WTC11 (cell line): ENCODE measurements around the gene DISC1. TPM values are rescaled to one million over a fixed set of nuclear protein-coding genes. Genes with fewer than 3 reads are reported as not detected.

Source experiments
- ATAC-seq: fragments of 200-7000 bp; cut with Tn5 transposase; 2 replicates; pipeline ENCODE4 v1.10.0; 2021; ENCODE audit warnings: mild to moderate bottlenecking, moderate library complexity
- CTCF ChIA-PET: fragments of 300-600 bp; sonication (Branson Sonifier 250); formaldehyde crosslinking; loops from one replicate; lab custom pipeline; 2021; ENCODE audit warnings: antibody characterized with exemption; lab: Charles Lee
- POLR2A ChIA-PET: fragments of 350-600 bp; sonication (Branson Sonifier 250); formaldehyde crosslinking; loops from one replicate; lab custom pipeline; 2021; ENCODE audit warnings: antibody characterized with exemption; lab: Charles Lee
- DNase-seq: peaks from one replicate; pipeline ENCODE4 v3.0.0; 2021; ENCODE audit warnings: low spot score
- H3K27ac Mint-ChIP-seq: 2 replicates; pipeline ENCODE4 v1.8.0; 2021; ENCODE audit warnings: mixed read lengths
- H3K27me3 Mint-ChIP-seq: 2 replicates; pipeline ENCODE4 v1.8.0; 2021; ENCODE audit warnings: low read depth, mild to moderate bottlenecking, moderate library complexity, mixed read lengths
- H3K36me3 Mint-ChIP-seq: 2 replicates; pipeline ENCODE4 v1.8.0; 2021; ENCODE audit warnings: mixed read lengths
- H3K4me1 Mint-ChIP-seq: 2 replicates; pipeline ENCODE4 v1.8.0; 2022; ENCODE audit warnings: mixed read lengths
- H3K4me3 Mint-ChIP-seq: 2 replicates; pipeline ENCODE4 v1.8.0; 2021; ENCODE audit warnings: mild to moderate bottlenecking, moderate library complexity, mixed read lengths
- H3K9me3 Mint-ChIP-seq: 2 replicates; pipeline ENCODE4 v1.8.0; 2021; ENCODE audit warnings: mixed read lengths
- CREB1 ChIP-seq: sonication (generic); formaldehyde crosslinking; IDR thresholded peaks from 2 replicates; pipeline ENCODE4 v1.8.0; 2023; ENCODE audit warnings: mild to moderate bottlenecking, missing genetic modification reagents
- EMX1 ChIP-seq: fragments of 250-450 bp; sonication (Bioruptor Pico); IDR thresholded peaks from 2 replicates; pipeline ENCODE4 v1.8.0; 2021; ENCODE audit warnings: mild to moderate bottlenecking
- ESRRA ChIP-seq: sonication (generic); formaldehyde crosslinking; IDR thresholded peaks from 2 replicates; pipeline ENCODE4 v1.8.1; 2022; ENCODE audit warnings: mild to moderate bottlenecking, missing genetic modification reagents, borderline replicate concordance
- GABPB1 ChIP-seq: sonication (generic); formaldehyde crosslinking; IDR thresholded peaks from 2 replicates; pipeline ENCODE4 v1.8.1; 2023; ENCODE audit warnings: mild to moderate bottlenecking, missing genetic modification reagents
- GTF2I ChIP-seq: fragments of 250-450 bp; sonication (Bioruptor Pico); conservative IDR thresholded peaks from 2 replicates; pipeline ENCODE4 v1.4.0; 2021; ENCODE audit warnings: mild to moderate bottlenecking
- JAZF1 ChIP-seq: fragments of 250-450 bp; sonication (Bioruptor Pico); IDR thresholded peaks from 2 replicates; pipeline ENCODE4 v1.9.0; 2021; ENCODE audit warnings: moderate library complexity, mild to moderate bottlenecking, inconsistent platforms
- MXD4 ChIP-seq: fragments of 250-450 bp; sonication (Bioruptor Pico); IDR thresholded peaks from 2 replicates; pipeline ENCODE4 v1.8.0; 2021; ENCODE audit warnings: mild to moderate bottlenecking, moderate library complexity, borderline replicate concordance
- PRRX2 ChIP-seq: fragments of 250-450 bp; sonication (Bioruptor Pico); IDR thresholded peaks from 2 replicates; pipeline ENCODE4 v1.8.0; 2021; ENCODE audit warnings: mild to moderate bottlenecking
- RELA ChIP-seq: sonication (generic); formaldehyde crosslinking; IDR thresholded peaks from 2 replicates; pipeline ENCODE4 v1.8.1; 2022; ENCODE audit warnings: missing genetic modification reagents, mild to moderate bottlenecking, borderline replicate concordance
- TCF7 ChIP-seq: sonication (generic); formaldehyde crosslinking; IDR thresholded peaks from 2 replicates; pipeline ENCODE4 v1.8.0; 2022; ENCODE audit warnings: mild to moderate bottlenecking, low read depth, missing genetic modification reagents, moderate library complexity
- ZNF232 ChIP-seq: sonication (generic); formaldehyde crosslinking; IDR thresholded peaks from 2 replicates; pipeline ENCODE4 v1.8.0; 2022; ENCODE audit warnings: mild to moderate bottlenecking, missing genetic modification reagents
- ZNF396 ChIP-seq: fragments of 250-450 bp; sonication (Bioruptor Pico); IDR thresholded peaks from 2 replicates; pipeline ENCODE4 v1.8.0; 2021; ENCODE audit warnings: mild to moderate bottlenecking, moderate library complexity, borderline replicate concordance
- total RNA-seq: library from RNA; stranded (reverse); gene quantifications from 3 replicates; pipeline ENCODE4 v1.2.3, GENCODE V29; 2021
- TF ChIP-seq, protein P1 (sequence below): fragments of 250-450 bp; sonication (Bioruptor Pico); IDR thresholded peaks from 2 replicates; pipeline ENCODE4 v1.8.0; 2021; ENCODE audit warnings: mild to moderate bottlenecking
- TF ChIP-seq, protein P2 (sequence below): sonication (generic); formaldehyde crosslinking; IDR thresholded peaks from 2 replicates; pipeline ENCODE4 v1.8.0; 2022; ENCODE audit warnings: mild to moderate bottlenecking, missing genetic modification reagents
- TF ChIP-seq, protein P3 (sequence below): sonication (generic); formaldehyde crosslinking; IDR thresholded peaks from 2 replicates; pipeline ENCODE4 v1.8.1; 2023; ENCODE audit warnings: mild to moderate bottlenecking, missing genetic modification reagents
- TF ChIP-seq, protein P4 (sequence below): sonication (generic); formaldehyde crosslinking; IDR thresholded peaks from 2 replicates; pipeline ENCODE4 v1.8.1; 2022; ENCODE audit warnings: low read depth, mild to moderate bottlenecking, moderate library complexity, missing genetic modification reagents, borderline replicate concordance
- TF ChIP-seq, protein P5 (sequence below): sonication (generic); formaldehyde crosslinking; conservative IDR thresholded peaks from 2 replicates; pipeline ENCODE4 v1.8.1; 2022; ENCODE audit warnings: mild to moderate bottlenecking, missing genetic modification reagents
- TF ChIP-seq, protein P6 (sequence below): sonication (generic); formaldehyde crosslinking; IDR thresholded peaks from 2 replicates; pipeline ENCODE4 v1.8.1; 2023; ENCODE audit warnings: mild to moderate bottlenecking, missing genetic modification reagents, borderline replicate concordance
- TF ChIP-seq, protein P7 (sequence below): sonication (generic); formaldehyde crosslinking; IDR thresholded peaks from 2 replicates; pipeline ENCODE4 v1.8.0; 2023; ENCODE audit warnings: missing genetic modification reagents, mild to moderate bottlenecking, borderline replicate concordance

The DISC1 gene
- total RNA-seq, 1 experiment from 2014 or later, result 5.5 TPM

DNA sequence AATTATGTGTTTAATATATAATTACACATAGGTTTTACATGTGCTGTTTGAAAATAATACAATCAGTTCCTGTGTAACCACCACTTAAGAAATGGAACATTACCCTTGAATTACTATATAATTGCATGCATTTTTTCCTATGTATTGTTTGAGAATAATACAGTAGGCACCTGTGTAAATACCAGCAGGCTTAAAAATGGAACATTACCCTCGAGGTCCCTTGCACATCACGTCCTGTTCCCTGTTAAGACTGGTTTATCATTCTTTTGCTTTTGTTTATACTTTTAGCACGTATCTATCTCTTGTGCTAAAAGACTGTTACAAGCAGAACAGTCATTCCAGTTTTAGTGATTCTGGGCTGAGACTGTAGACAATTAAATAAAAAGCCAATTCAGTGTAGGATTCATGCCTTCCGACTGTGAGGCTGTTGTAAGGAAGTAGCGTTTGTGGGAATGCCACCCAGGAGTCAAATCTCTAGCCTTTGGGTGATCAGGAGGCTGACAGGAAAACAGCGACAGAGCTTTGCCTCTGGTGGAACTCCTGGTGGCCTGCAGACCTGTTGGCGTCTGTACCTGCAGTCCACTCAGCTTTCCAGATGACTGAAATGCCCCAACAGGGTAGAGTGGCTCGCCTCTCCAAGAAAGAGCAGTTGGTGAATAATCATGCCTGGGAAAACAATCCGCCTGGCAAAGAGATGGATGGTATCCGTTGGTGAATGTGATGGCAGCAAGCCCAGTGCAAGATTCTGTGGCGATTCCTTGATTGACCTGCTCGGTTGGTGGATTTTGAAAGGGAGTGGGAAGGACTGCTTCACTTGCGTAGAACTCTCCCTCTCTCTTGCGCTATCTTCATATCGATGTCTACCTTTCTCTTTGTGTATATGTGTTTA is 58.0 kb downstream of the DISC1 start:
- DNase-seq (no peak), ATAC-seq (no peak)
- H3K4me1 Mint-ChIP-seq, result peaks cover 1% of the 10 kb centered on the region
- no peak overlapping the region for H3K4me3 Mint-ChIP-seq
- POLR2A ChIA-PET, result no interaction called here
- H3K9me3 Mint-ChIP-seq, result peaks cover 35% of the 10 kb centered on the region
- no peak overlapping the region for H3K27ac Mint-ChIP-seq
- TF ChIP-seq, protein P1, sequence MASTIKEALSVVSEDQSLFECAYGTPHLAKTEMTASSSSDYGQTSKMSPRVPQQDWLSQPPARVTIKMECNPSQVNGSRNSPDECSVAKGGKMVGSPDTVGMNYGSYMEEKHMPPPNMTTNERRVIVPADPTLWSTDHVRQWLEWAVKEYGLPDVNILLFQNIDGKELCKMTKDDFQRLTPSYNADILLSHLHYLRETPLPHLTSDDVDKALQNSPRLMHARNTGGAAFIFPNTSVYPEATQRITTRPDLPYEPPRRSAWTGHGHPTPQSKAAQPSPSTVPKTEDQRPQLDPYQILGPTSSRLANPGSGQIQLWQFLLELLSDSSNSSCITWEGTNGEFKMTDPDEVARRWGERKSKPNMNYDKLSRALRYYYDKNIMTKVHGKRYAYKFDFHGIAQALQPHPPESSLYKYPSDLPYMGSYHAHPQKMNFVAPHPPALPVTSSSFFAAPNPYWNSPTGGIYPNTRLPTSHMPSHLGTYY (CRISPR knock-in tag), result no peak
- TF ChIP-seq PRRX2 (CRISPR knock-in tag) (no peak), ESRRA (CRISPR knock-in tag) (no peak), GABPB1 (CRISPR knock-in tag) (no peak), CREB1 (CRISPR knock-in tag) (no peak), TCF7 (CRISPR knock-in tag) (no peak), JAZF1 (no peak)
- TF ChIP-seq, protein P2, sequence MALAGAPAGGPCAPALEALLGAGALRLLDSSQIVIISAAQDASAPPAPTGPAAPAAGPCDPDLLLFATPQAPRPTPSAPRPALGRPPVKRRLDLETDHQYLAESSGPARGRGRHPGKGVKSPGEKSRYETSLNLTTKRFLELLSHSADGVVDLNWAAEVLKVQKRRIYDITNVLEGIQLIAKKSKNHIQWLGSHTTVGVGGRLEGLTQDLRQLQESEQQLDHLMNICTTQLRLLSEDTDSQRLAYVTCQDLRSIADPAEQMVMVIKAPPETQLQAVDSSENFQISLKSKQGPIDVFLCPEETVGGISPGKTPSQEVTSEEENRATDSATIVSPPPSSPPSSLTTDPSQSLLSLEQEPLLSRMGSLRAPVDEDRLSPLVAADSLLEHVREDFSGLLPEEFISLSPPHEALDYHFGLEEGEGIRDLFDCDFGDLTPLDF (CRISPR knock-in tag), result no peak
- TF ChIP-seq, protein P3, sequence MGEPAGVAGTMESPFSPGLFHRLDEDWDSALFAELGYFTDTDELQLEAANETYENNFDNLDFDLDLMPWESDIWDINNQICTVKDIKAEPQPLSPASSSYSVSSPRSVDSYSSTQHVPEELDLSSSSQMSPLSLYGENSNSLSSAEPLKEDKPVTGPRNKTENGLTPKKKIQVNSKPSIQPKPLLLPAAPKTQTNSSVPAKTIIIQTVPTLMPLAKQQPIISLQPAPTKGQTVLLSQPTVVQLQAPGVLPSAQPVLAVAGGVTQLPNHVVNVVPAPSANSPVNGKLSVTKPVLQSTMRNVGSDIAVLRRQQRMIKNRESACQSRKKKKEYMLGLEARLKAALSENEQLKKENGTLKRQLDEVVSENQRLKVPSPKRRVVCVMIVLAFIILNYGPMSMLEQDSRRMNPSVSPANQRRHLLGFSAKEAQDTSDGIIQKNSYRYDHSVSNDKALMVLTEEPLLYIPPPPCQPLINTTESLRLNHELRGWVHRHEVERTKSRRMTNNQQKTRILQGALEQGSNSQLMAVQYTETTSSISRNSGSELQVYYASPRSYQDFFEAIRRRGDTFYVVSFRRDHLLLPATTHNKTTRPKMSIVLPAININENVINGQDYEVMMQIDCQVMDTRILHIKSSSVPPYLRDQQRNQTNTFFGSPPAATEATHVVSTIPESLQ (CRISPR knock-in tag), result no peak
- TF ChIP-seq, protein P4, sequence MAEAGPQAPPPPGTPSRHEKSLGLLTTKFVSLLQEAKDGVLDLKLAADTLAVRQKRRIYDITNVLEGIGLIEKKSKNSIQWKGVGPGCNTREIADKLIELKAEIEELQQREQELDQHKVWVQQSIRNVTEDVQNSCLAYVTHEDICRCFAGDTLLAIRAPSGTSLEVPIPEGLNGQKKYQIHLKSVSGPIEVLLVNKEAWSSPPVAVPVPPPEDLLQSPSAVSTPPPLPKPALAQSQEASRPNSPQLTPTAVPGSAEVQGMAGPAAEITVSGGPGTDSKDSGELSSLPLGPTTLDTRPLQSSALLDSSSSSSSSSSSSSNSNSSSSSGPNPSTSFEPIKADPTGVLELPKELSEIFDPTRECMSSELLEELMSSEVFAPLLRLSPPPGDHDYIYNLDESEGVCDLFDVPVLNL, result no peak
- TF ChIP-seq, protein P5, sequence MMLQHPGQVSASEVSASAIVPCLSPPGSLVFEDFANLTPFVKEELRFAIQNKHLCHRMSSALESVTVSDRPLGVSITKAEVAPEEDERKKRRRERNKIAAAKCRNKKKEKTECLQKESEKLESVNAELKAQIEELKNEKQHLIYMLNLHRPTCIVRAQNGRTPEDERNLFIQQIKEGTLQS (CRISPR knock-in tag), result no peak
- TF ChIP-seq, protein P6, sequence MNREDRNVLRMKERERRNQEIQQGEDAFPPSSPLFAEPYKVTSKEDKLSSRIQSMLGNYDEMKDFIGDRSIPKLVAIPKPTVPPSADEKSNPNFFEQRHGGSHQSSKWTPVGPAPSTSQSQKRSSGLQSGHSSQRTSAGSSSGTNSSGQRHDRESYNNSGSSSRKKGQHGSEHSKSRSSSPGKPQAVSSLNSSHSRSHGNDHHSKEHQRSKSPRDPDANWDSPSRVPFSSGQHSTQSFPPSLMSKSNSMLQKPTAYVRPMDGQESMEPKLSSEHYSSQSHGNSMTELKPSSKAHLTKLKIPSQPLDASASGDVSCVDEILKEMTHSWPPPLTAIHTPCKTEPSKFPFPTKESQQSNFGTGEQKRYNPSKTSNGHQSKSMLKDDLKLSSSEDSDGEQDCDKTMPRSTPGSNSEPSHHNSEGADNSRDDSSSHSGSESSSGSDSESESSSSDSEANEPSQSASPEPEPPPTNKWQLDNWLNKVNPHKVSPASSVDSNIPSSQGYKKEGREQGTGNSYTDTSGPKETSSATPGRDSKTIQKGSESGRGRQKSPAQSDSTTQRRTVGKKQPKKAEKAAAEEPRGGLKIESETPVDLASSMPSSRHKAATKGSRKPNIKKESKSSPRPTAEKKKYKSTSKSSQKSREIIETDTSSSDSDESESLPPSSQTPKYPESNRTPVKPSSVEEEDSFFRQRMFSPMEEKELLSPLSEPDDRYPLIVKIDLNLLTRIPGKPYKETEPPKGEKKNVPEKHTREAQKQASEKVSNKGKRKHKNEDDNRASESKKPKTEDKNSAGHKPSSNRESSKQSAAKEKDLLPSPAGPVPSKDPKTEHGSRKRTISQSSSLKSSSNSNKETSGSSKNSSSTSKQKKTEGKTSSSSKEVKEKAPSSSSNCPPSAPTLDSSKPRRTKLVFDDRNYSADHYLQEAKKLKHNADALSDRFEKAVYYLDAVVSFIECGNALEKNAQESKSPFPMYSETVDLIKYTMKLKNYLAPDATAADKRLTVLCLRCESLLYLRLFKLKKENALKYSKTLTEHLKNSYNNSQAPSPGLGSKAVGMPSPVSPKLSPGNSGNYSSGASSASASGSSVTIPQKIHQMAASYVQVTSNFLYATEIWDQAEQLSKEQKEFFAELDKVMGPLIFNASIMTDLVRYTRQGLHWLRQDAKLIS (CRISPR knock-in tag), result no peak
- TF ChIP-seq, all 79 proteins: peak for 0
- Mint-ChIP-seq H3K36me3 (peaks cover 26% of the 10 kb centered on the region), H3K27me3 (peaks cover 6% of the 10 kb centered on the region)
- CTCF ChIA-PET, result no interaction called here

DNA sequence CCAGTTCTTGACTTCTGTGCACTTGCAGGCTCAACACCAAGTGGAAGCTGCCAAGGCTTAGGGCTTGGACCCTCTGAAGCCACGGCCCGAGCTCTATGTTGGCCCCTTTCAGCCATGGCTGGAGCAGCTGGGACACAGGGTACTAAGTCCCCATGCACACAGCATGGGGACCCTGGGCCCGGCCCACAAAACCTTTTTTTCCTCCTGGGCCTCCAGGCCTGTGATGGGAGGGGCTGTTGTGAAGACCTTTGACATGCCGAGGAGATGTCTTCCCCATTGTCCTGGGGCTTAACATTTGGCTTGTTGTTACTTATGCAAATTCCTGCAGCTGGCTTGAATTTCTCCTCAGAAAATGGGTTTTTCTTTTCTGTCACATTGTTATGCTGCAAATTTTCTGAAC is 59.8 kb downstream of the DISC1 start:
- Mint-ChIP-seq H3K36me3 (peaks cover 26% of the 10 kb centered on the region), H3K4me1 (peaks cover 8% of the 10 kb centered on the region), H3K9me3 (peaks cover 35% of the 10 kb centered on the region), H3K4me3 (no peak overlapping the region), H3K27me3 (peaks cover 6% of the 10 kb centered on the region), H3K27ac (no peak overlapping the region)
- DNase-seq, result no peak
- POLR2A ChIA-PET, result no interaction called here
- no peak for ATAC-seq
- CTCF ChIA-PET, result no interaction called here
- no peak for TF ChIP-seq ZNF396 (CRISPR knock-in tag)
- TF ChIP-seq EMX1 (CRISPR knock-in tag), result no peak
- TF ChIP-seq ZNF232, result no peak
- no peak for TF ChIP-seq GTF2I (CRISPR knock-in tag)
- no peak for TF ChIP-seq MXD4 (CRISPR knock-in tag)
- TF ChIP-seq RELA (CRISPR knock-in tag), result no peak
- TF ChIP-seq, protein P7, sequence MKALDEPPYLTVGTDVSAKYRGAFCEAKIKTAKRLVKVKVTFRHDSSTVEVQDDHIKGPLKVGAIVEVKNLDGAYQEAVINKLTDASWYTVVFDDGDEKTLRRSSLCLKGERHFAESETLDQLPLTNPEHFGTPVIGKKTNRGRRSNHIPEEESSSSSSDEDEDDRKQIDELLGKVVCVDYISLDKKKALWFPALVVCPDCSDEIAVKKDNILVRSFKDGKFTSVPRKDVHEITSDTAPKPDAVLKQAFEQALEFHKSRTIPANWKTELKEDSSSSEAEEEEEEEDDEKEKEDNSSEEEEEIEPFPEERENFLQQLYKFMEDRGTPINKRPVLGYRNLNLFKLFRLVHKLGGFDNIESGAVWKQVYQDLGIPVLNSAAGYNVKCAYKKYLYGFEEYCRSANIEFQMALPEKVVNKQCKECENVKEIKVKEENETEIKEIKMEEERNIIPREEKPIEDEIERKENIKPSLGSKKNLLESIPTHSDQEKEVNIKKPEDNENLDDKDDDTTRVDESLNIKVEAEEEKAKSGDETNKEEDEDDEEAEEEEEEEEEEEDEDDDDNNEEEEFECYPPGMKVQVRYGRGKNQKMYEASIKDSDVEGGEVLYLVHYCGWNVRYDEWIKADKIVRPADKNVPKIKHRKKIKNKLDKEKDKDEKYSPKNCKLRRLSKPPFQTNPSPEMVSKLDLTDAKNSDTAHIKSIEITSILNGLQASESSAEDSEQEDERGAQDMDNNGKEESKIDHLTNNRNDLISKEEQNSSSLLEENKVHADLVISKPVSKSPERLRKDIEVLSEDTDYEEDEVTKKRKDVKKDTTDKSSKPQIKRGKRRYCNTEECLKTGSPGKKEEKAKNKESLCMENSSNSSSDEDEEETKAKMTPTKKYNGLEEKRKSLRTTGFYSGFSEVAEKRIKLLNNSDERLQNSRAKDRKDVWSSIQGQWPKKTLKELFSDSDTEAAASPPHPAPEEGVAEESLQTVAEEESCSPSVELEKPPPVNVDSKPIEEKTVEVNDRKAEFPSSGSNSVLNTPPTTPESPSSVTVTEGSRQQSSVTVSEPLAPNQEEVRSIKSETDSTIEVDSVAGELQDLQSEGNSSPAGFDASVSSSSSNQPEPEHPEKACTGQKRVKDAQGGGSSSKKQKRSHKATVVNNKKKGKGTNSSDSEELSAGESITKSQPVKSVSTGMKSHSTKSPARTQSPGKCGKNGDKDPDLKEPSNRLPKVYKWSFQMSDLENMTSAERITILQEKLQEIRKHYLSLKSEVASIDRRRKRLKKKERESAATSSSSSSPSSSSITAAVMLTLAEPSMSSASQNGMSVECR (CRISPR knock-in tag), result no peak
